ENCODE data around the gene NFE2L1.

GRCh38 chr17:48066656-48067055 lies 18.5 kb downstream of the NFE2L1 start:
- TF ChIP-seq POLR2AphosphoS5 (IDR thresholded peaks at IDR 0.05; ENCODE audit: low read depth, low read length), result no peak
- TF ChIP-seq CTCF (IDR thresholded peaks at IDR 0.05), result no peak; the same call in 1 of the 2 replicates
- no peak for TF ChIP-seq MXI1 (IDR thresholded peaks at IDR 0.05; ENCODE audit: low read depth, low read length)

Measured in SK-N-SH (cell line).